Thyroid gland (tissue), 4 donors: Measurements from ENCODE around the gene TAS1R3. TPM values are rescaled to one million over a fixed set of nuclear protein-coding genes. Genes with fewer than 3 reads are reported as not detected.

Source experiments
- DNase-seq, 2 donors: peaks; one replicate each; pipeline ENCODE4 v3.0.0-alpha.2; 2019
- H3K27ac ChIP-seq, 3 donors: fragments of 200-600 bp; sonication (generic); 1 replicate in 2 of 3; 2 replicates in 1 of 3; pipeline ENCODE4 v1.5.1; 2016 to 2019; ENCODE audit warnings: mild to moderate bottlenecking in 1 of 3, moderate library complexity in 1 of 3
- H3K27me3 ChIP-seq: fragments of 200-600 bp; sonication (generic); one replicate; pipeline ENCODE4 v1.5.1; 2019
- H3K36me3 ChIP-seq, 2 donors: fragments of 200-600 bp; sonication (generic); one replicate each; pipeline ENCODE4 v1.5.1; 2016 to 2019
- H3K4me1 ChIP-seq, 2 donors: fragments of 200-600 bp; sonication (generic); one replicate each; pipeline ENCODE4 v1.5.1; 2017 to 2019
- H3K4me3 ChIP-seq, 3 donors: fragments of 200-600 bp; sonication (generic); replicated peaks in 1 of 3; 1 replicate in 2 of 3; 2 replicates in 1 of 3; pipeline ENCODE4 v1.5.1; 2016; ENCODE audit warnings: mild to moderate bottlenecking in 1 of 3
- H3K9me3 ChIP-seq: fragments of 200-600 bp; sonication (generic); one replicate; pipeline ENCODE4 v1.5.1; 2017
- CTCF ChIP-seq, 6 experiments: fragments of 200-600 bp in 3 of 6; fragments of 450-650 bp in 3 of 6; sonication (generic) in 3 of 6; IDR thresholded peaks; one replicate each; pipeline ENCODE4 v1.5.1; 2016 to 2019; ENCODE audit warnings: antibody characterized with exemption in 6 of 6, mild to moderate bottlenecking in 2 of 6, inconsistent platforms in 1 of 6, moderate library complexity in 1 of 6
- POLR2A ChIP-seq, 2 donors: fragments of 450-650 bp; IDR thresholded peaks; one replicate each; pipeline ENCODE4 v1.6.1; 2017; ENCODE audit warnings: antibody characterized with exemption in 2 of 2, mild to moderate bottlenecking in 2 of 2, moderate library complexity in 1 of 2
- WGBS, 2 donors: methylation state at CpG; one replicate each; pipeline ENCODE4 v1.1.5; 2017; 5-methylcytosine and 5-hydroxymethylcytosine counted together
- intact Hi-C: fragments of 100-400 bp; cut with DNase I; formaldehyde crosslinking; loops from one replicate; pipeline ENCODE4 v1.15.1; 2023
- total RNA-seq, 4 donors: library from RNA; depleted of rRNA; stranded (reverse); fragments of >200 nt; gene quantifications; one replicate each; pipeline ENCODE4 v1.2.3, GENCODE V29; 2016

Gene TAS1R3
- total RNA-seq, 4 donors from 2014 or later = 0.11 to 1.4 (median 0.68) TPM

- intact Hi-C loops = no loop called here
- H3K4me3 ChIP-seq = no peak overlapping the region
- TF ChIP-seq POLR2A (IDR thresholded peaks at IDR 0.05) = no peak
These were observed 1.8 kb downstream of the TAS1R3 start for GRCh38 chr1:1332774-1333480.

GRCh38 chr1:1333551-1334241 lies 2.6 kb downstream of the TAS1R3 start:
- Histone ChIP-seq H3K36me3 (peaks cover 10 to 19% of the 10 kb centered on the region in 2 donors), H3K9me3 (no peaks in the 10 kb centered on the region), H3K27me3 (no peaks in the 10 kb centered on the region), H3K4me1 (peaks cover 0 to 8% of the 10 kb centered on the region in 2 donors), H3K4me3 (no peak overlapping the region), H3K27ac (no peak overlapping the region)
- TF ChIP-seq POLR2A (IDR thresholded peaks at IDR 0.05) = no peak
- TF ChIP-seq CTCF (IDR thresholded peaks at IDR 0.05) = no peak
- intact Hi-C loops = no loop called here
- no peak for DNase-seq
- 93 to 96% methylated on average over 14 of the region's 36 CpGs for WGBS, 2 donors

More at GRCh38 chr1:1332774-1333480, 1.8 kb downstream of the TAS1R3 start:
- DNase-seq = no peak
- Histone ChIP-seq H3K9me3 (no peaks in the 10 kb centered on the region), H3K4me1 (peaks cover 0 to 8% of the 10 kb centered on the region in 2 donors), H3K27me3 (no peaks in the 10 kb centered on the region), H3K27ac (no peak overlapping the region), H3K36me3 (peaks cover 5 to 15% of the 10 kb centered on the region in 2 donors)
- 78 to 88% methylated on average over 1 to 24 of the region's 48 CpGs for WGBS, 2 donors

GRCh38 chr1:1334835-1335234 lies 3.8 kb downstream of the TAS1R3 start:
- H3K4me1 ChIP-seq = peaks cover 0 to 8% of the 10 kb centered on the region in 2 donors
- no peaks in the 10 kb centered on the region for H3K9me3 ChIP-seq
- DNase-seq = no peak
- H3K27me3 ChIP-seq = no peaks in the 10 kb centered on the region
- TF ChIP-seq CTCF (IDR thresholded peaks at IDR 0.05) = no peak
- TF ChIP-seq POLR2A (IDR thresholded peaks at IDR 0.05) = no peak
- no peak overlapping the region for H3K27ac ChIP-seq
- no peak overlapping the region for H3K4me3 ChIP-seq
- peaks cover 10 to 30% of the 10 kb centered on the region in 2 donors for H3K36me3 ChIP-seq
- WGBS, 2 donors = 73 to 81% methylated on average over 7 to 8 of the region's 11 CpGs
- intact Hi-C loops = no loop called here

- Histone ChIP-seq H3K4me3 (no peak overlapping the region), H3K4me1 (peaks cover 0 to 8% of the 10 kb centered on the region in 2 donors), H3K9me3 (no peaks in the 10 kb centered on the region), H3K27ac (no peak overlapping the region), H3K27me3 (no peaks in the 10 kb centered on the region), H3K36me3 (peaks cover 10 to 35% of the 10 kb centered on the region in 2 donors)
- DNase-seq = no peak
- no peak for TF ChIP-seq CTCF (IDR thresholded peaks at IDR 0.05)
- TF ChIP-seq POLR2A (IDR thresholded peaks at IDR 0.05) = no peak
- intact Hi-C loops = no loop called here
- WGBS, 2 donors = 79 to 86% methylated on average over 16 of the region's 16 CpGs
These were observed 4.2 kb downstream of the TAS1R3 start for GRCh38 chr1:1335283-1335682.

DNA sequence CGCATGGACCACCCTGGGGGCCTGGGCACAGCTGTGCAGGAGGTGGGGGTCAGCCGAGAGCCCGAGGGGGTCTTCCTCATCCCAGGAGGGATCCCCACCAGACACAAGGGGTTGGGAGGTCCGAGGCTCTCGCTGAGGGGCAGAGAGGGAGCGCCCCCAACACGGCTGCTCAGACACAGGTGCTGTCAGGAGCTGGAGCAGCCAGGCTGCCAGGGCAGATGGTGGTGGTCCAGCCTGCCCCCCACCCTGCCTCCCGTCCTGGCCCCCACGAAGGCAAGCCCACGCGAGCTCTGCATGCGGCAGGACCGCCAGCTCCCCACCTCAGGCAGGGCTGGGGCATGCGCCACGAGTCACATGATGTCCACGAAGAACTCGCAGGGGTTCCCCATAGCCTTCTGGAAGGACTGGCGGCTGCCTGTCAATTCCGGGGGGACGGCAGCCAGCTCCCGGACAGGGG lies 4.7 kb downstream of the TAS1R3 start:
- 93 to 96% methylated on average over 8 to 9 of the region's 21 CpGs for WGBS, 2 donors
- DNase-seq = no peak
- H3K9me3 ChIP-seq = no peaks in the 10 kb centered on the region
- no peak overlapping the region for H3K4me3 ChIP-seq
- peaks cover 0 to 3% of the 10 kb centered on the region in 2 donors for H3K4me1 ChIP-seq
- peaks cover 10 to 35% of the 10 kb centered on the region in 2 donors for H3K36me3 ChIP-seq
- intact Hi-C loops = no loop called here
- H3K27ac ChIP-seq = no peak overlapping the region
- H3K27me3 ChIP-seq = no peaks in the 10 kb centered on the region
- no peak for TF ChIP-seq POLR2A (IDR thresholded peaks at IDR 0.05)
- TF ChIP-seq CTCF (IDR thresholded peaks at IDR 0.05) = no peak
